ENCODE results near the gene EVX2.

EVX2 gene

GRCh38 chr2:176035013-176035691 is 48.6 kb downstream of the EVX2 start:
- no peak for DNase-seq

GRCh38 chr2:176027806-176028205 is 56.0 kb downstream of the EVX2 start:
- no peak for DNase-seq
